Amniotic epithelial cell (primary cell): ENCODE data around the gene PREX1.
"Not testable (repeated sequence)": the region's sequence is repeated elsewhere in the genome, so short reads cannot be mapped to it uniquely, and the experiment has no call there.

ENCODE experiments used
- DNase-seq: peaks from one replicate; pipeline ENCODE4 v3.0.0-alpha.2; 2010; ENCODE audit warnings: low read depth

PREX1 gene

GRCh38 chr20:48604426-48604825, 223.4 kb downstream of the PREX1 start:
- DNase-seq: no peak

- no peak for DNase-seq
Observed at GRCh38 chr20:48603819-48604405, 223.9 kb downstream of the PREX1 start.

GRCh38 chr20:48603116-48603818, 224.5 kb downstream of the PREX1 start:
- DNase-seq: no peak

- no peak for DNase-seq
Observed at GRCh38 chr20:48601798-48602197, 226.0 kb downstream of the PREX1 start.

- no peak for DNase-seq
Observed at GRCh38 chr20:48600470-48600945, 227.3 kb downstream of the PREX1 start.

- no peak for DNase-seq
Observed at GRCh38 chr20:48599748-48600469, 227.9 kb downstream of the PREX1 start.

GRCh38 chr20:48599106-48599747, 228.6 kb downstream of the PREX1 start:
- no peak for DNase-seq

- not testable (repeated sequence) for DNase-seq
Observed at GRCh38 chr20:48598303-48598941, 229.4 kb downstream of the PREX1 start.

GRCh38 chr20:48597521-48598302, 230.1 kb downstream of the PREX1 start:
- no peak for DNase-seq

GRCh38 chr20:48596334-48596898, 231.4 kb downstream of the PREX1 start:
- no peak for DNase-seq

GRCh38 chr20:48595495-48596333, 232.1 kb downstream of the PREX1 start:
- DNase-seq: no peak

- no peak for DNase-seq
Observed at GRCh38 chr20:48594533-48594932, 233.3 kb downstream of the PREX1 start.

GRCh38 chr20:48592107-48592940, 235.5 kb downstream of the PREX1 start:
- no peak for DNase-seq

- DNase-seq: no peak
Observed at GRCh38 chr20:48586730-48587129, 241.1 kb downstream of the PREX1 start.

GRCh38 chr20:48585061-48585870, 242.5 kb downstream of the PREX1 start:
- DNase-seq: no peak

GRCh38 chr20:48584391-48585060, 243.3 kb downstream of the PREX1 start:
- DNase-seq: no peak

GRCh38 chr20:48583801-48584200, 244.0 kb downstream of the PREX1 start:
- no peak for DNase-seq

GRCh38 chr20:48583171-48583570, 244.6 kb downstream of the PREX1 start:
- DNase-seq: no peak
